GM18508 (cell line): Measurements from ENCODE around the gene INAFM2.

ENCODE experiments used
- ATAC-seq: cut with Tn5 transposase; IDR thresholded peaks from one replicate; pipeline ENCODE4 v1.9.1; 2021; ENCODE audit warnings: moderate number of reproducible peaks; ENCODE audit not compliant: insufficient read depth, unreplicated experiment

The INAFM2 gene

DNA sequence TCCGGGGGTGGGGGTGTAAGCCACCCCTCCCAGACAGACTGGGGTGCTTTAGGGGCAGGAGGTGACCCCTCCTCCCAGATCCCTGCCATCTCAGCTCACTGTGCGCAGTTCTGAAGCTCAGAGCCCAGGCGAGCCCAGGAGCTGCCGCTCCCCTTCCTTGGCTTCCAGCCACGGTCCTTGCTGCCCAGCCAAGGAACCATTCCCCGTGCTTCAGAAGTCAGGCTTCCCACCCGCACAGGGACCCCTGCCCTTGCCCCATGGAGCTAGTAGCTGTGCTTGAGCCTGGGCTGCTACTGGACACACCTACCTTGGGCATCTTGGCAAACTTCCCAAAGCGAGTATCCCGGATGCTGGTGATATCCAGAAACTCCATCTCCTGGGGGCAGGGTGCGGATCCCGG lies 20.5 kb upstream of the INAFM2 start:
- ATAC-seq = no peak

- no peak for ATAC-seq
Observed at GRCh38 chr15:40303576-40303975, 19.9 kb upstream of the INAFM2 start.

GRCh38 chr15:40305281-40305680 lies 18.2 kb upstream of the INAFM2 start:
- ATAC-seq = no peak

DNA sequence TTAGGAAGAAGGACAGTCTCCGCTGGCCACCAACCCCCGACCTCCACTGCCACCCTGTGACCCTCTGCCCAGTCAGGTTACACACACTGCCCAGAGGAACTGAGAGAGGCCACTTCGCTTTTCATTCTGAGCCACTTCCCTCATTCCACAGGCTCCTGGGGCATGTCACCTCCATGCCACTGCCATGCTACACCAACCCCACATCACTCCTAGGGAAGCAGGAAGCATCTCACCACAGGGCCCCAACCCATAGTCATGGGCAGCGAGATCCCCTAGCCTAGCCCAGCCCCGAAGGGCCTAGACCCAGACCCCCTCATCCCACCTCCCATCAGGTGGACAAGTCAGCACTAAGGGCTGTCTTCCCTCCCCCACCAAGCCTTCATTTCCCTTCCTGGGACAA lies 17.1 kb upstream of the INAFM2 start:
- no peak for ATAC-seq

- ATAC-seq = no peak
Observed at GRCh38 chr15:40306908-40307307, 16.6 kb upstream of the INAFM2 start.

DNA sequence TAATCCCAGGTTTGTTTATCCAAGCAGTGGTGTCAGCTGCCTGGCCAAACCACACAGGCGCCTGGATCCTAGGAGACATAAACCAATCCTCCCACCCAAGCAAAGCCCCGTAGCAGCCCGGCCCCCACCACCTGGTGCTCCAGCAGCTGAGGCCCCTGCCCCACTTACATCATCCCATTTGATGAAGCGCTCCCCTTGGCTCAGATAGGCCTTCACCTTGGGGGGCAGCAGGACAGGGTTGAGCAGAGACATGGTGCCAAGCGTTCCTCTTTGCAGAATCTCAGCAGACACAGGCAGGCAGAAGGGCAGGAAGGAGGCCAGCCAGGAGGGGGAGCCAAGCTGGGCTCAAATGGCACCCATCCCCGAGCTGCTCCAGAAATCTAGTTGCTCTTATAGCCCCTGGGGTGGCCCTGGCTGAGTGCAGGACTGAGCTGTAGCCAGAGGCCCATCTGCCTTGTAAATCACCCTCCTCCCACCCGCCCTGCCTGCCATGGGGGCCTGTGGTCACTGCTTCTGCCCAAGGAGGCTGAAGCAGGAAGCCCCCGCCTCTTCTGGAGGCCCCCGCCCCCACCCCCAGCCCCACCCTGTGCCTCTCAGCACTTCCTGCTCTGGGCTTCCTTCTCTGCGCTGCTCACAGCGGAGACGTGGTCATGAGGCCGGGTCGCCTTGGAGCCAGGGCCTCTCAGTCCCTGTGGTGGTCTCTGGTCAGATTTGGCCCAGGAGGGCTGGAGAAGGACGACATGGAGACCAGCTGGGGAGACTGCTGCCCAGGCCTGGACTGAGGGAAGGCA lies 15.9 kb upstream of the INAFM2 start, which contains the start of gene PLCB2:
PLCB2 (minus strand) TSS at position 515 of the 791 bp plus-strand sequence; CDS start at position 252, 263 bp downstream.
- ATAC-seq = no peak

DNA sequence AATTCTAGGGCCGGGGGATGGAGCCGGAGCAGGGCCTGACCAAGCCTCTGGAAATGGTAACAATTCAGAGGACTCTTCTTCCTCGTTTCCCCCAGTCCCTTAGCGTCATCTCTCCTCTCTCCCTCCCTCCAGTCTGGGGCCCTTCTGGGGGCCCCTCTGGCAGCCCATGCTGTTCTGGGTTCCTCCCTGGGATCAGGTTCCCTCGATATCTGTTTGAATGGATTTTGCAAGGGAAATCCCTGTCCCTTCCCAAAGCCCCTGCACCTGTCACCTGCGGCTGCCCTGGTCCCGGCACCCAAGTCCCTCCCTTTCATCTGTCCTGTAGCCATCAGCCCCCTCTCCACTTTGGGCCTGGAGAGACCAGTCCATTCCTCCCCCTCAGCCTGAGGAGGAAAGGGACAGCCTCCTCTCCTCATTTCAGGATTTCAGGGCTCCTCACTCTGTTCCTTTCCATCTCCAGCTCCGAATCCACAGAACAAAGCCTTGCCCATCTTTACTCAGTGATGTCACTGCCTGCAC lies 14.1 kb upstream of the INAFM2 start:
- ATAC-seq = no peak

DNA sequence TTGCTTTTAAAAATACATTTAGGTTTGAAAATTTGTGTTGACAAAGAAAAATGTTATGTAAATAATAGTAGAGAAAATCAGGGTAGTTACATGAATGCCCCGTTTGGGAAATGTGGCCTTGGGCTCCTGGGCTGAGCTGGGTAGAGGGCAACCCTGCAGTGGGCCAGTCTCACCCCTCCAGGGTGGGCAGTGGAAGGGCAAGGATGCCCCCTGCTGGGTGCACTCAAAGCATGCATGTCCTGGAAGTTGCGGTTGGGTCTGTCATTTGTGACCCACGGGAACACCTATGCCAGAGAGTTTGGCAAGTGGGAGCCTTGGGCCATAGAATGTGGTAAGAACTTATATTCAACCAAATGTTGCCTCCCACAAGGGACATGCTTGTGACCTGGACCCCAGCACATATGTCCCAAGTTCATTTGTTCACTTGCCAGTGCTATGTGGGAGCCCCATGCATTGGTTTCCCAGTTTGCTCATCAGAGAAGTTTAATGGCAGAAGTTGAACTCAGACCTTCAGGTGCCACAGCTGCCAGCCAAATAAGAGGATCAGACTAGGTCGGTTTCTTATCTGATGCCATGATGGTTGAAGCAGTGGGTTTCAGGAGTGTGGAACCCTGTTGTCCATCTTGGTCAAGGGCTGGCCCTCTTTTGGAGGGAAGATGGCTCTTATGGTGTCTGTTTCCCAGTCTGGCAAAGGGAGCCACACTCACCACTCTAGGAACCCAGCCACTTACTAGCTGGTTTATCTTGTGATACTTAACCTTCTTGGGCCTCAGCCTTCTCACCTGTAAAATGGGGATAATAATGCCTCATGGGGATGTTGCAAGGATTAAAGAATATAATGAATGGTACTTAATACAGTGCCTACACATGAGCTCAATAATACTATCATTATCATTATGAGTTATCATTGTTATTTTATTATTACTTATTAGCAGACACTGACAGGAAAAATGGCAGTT lies 13.2 kb upstream of the INAFM2 start:
- ATAC-seq = no peak

DNA sequence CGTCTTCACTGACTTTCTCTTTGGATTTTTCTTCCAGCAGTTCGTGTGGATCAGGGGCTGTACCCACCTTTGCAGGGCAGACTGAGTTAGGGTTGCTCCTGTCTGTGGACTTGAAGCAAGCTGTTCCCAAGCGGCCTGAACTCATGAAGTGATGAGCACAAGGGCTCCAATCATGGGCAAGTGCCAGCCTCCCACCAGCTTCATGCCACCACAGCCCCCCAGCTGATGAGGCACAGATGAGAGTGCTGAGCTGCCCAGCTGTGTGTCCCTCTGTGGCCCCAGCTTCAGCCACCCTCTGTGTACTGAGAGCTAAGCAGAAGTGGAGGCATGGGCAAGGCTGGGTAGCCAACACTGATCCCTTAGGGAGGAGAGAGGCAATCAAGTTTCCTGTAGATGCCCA lies 12.5 kb upstream of the INAFM2 start:
- ATAC-seq = no peak

- no peak for ATAC-seq
Observed at GRCh38 chr15:40312370-40313158, 10.9 kb upstream of the INAFM2 start.

DNA sequence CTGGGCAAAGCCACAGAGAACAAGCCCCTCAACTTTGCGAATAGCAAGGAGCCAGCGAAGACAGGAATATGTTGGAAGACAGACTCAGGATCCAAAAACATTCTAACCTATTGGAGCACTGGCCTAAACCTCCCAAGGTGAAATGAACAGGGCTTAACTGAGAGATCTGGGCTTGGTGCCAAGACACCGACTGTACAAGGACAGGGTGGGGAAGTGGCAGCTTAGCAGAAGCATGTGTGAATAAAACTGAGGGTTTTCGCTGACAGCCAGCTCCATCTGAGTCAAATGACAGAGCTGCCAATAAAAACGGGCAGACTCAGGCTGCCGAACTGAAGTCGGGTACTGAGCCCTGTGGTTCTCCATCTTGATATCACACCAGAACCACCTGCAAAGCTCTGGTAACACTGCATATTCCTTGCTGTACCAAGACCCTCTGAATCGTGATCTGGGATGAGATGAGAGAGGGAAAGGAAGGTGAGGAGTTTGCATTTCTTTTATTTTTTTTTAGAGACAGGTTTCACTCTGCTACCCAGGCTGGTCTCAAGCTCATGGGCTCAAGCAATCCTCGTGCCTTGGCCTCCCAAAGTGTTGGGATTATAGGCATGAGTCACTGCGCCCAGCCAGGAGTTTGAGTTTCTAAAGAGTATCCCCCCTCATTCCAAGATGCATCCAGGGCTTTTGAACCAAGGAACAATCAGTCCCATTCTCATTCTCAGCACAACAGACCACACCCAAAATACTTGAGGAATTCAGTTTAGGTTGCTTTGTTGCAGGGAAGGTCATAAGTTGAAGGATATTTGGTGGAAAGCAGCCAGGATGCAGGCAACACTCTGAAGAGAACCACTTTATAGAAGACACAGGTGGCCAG lies 9.7 kb upstream of the INAFM2 start:
- ATAC-seq = no peak

GRCh38 chr15:40314723-40315276 lies 8.7 kb upstream of the INAFM2 start:
- no peak for ATAC-seq

DNA sequence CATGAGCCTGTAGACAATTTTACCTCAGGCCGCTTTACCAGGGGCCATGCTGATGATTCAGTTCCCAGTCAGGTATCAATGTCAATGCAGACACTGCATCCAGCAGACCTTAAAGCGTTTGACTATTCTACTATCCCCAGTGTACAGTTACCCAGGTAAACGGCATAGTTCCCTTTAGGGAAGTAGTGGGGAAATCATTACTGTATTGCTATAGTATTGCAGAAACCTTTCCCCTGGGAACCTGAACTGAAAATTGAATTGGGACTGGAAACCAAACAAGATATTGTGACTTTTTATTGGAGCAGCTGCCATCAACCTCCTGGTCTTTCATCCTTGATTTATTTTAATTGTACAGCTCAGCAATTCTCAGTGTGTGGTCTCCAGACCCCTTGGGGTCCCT lies 6.6 kb upstream of the INAFM2 start:
- no peak for ATAC-seq

DNA sequence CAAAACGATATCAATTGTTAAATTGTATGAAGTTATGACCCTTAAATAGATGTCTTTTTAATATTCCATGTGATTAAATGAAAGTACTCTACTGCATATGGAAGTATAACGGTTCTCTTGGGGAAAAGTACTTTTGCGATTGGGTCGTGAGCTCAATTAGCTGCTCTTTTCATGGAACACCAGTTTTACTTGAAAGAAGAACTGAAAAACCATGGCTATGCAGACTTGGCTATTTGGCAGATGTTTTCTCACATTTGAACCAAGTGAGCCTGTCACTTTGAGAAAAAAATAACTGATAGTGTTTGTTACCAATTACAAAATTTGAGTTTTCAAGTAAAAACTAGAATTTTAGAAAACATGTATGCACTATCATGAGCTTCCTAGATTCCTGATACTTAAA lies 5.9 kb upstream of the INAFM2 start:
- ATAC-seq = no peak

DNA sequence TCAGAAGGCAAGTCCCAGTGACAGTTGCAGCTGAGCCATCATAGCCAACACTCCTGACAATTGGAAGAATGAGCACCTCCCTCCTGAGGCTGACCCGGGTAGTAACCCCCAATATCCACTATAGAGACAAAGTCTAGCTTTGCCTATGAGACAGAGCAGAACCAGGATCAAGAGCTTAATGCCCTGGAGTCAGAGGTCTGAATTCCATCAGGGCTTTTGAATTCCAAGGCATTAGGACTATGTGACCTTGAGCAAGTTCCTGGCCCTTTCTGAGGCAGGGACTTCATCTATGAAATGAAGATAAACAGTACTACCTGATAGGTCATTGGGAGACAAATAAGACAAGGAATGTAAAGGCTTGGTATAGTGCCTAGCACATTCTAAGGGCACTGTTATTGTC lies 3.1 kb upstream of the INAFM2 start:
- no peak for ATAC-seq

DNA sequence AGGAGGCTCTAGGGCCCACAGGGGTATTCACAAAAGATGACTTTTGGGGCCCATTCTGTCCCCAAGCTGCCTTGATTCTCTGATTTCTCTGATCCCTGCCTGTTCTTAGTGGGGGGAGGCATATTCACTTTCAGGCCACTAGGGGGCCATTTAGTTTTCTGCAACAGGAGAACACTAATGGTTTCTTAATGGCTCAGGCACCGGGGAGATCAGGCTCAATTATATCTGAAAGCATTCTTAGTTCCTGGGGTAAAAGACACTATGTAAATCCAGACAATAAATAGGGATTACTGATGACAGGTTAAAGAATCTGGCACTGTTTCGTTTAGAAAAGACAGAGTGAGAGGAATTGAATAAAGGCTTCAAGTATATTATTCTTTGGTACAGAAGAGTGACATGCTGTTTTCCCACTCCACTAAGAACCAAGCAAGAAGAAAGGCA lies 2.5 kb upstream of the INAFM2 start:
- no peak for ATAC-seq

DNA sequence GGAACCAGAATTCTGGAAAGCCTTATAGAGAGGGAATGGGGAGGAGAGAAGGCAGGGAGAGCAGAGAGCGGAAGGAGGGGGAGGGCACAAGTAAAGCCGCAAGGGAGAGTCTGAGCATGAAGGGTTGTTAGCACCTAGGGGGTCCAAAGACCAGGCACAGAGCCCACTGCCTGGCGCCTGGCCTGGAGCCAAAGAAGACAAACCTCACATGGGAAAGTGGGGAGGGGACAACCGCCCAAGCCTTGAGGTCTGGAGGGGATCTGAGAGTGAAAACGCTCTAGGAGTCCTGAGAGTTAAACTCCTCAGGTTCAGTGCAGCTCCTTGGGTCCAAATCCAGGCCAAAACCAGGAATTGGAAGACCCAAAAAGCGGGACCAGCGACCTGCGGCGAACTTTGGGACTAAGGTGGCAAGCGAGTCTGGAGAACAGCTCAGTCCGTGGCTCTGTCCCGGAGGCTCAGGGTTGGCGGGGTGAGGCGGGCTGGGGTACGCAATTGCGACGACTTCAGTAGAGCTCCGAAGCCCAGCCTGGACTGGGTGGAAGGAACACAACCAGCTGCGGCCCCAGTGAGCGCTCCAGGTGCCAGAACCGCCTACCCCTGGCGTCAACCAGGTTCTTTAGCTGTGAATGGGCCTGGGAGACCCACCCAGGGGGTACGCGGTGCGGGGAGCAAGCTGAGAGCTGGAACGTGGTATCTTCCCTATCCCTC lies 807 bp upstream of the INAFM2 start:
- no peak for ATAC-seq
